Measurements from ENCODE around the gene WWTR1.

DNA sequence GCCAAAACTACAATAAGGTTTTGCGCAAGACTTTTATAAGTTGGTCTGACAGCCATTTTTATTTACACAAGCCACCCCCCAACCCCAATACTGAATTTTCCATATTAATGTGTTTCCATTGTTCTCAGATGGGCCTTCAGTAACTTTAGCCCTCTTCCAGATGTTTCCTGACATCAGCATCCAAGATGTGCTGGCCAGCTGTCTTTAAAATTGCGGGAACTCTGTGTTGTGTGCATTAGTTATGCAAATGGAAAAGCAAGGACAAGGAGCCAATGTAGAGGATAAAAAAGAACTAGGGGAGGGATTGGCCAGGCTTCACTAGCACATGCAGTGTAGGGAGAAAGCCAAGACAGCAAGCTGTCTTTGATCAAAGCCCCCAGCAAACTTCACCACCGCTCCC, 49.1 kb upstream of the WWTR1 start:
- TF ChIP-seq POLR2A (IDR thresholded peaks at IDR 0.05), result no peak
- TF ChIP-seq, protein P1, sequence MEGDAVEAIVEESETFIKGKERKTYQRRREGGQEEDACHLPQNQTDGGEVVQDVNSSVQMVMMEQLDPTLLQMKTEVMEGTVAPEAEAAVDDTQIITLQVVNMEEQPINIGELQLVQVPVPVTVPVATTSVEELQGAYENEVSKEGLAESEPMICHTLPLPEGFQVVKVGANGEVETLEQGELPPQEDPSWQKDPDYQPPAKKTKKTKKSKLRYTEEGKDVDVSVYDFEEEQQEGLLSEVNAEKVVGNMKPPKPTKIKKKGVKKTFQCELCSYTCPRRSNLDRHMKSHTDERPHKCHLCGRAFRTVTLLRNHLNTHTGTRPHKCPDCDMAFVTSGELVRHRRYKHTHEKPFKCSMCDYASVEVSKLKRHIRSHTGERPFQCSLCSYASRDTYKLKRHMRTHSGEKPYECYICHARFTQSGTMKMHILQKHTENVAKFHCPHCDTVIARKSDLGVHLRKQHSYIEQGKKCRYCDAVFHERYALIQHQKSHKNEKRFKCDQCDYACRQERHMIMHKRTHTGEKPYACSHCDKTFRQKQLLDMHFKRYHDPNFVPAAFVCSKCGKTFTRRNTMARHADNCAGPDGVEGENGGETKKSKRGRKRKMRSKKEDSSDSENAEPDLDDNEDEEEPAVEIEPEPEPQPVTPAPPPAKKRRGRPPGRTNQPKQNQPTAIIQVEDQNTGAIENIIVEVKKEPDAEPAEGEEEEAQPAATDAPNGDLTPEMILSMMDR (IDR thresholded peaks at IDR 0.05), result no peak

Data from testis (tissue), 2 donors.